H1 (cell line): ENCODE measurements around the gene NUDC. TPM values are rescaled to one million over a fixed set of nuclear protein-coding genes. Genes with fewer than 3 reads are reported as not detected.

Source experiments
- ASH2L ChIP-seq: fragments of 200-600, 300-600 bp; sonication (generic); IDR thresholded peaks from one replicate; pipeline ENCODE4 v1.7.1; 2017; ENCODE audit warnings: low read length
- BCL11A ChIP-seq, 2 experiments: IDR thresholded peaks; one replicate each; pipeline ENCODE4 v1.6.1; 2011; ENCODE audit warnings: low read depth in 2 of 2, low read length in 2 of 2, mild to moderate bottlenecking in 2 of 2
- CBX5 ChIP-seq: fragments of 300-800, 300-1000 bp; sonication (generic); IDR thresholded peaks from 2 replicates; pipeline ENCODE4 v1.7.1; 2016; ENCODE audit warnings: antibody characterized with exemption, low read length, low read depth
- CBX8 ChIP-seq: fragments of 300-800, 300-1000 bp; sonication (generic); IDR thresholded peaks from 2 replicates; pipeline ENCODE4 v1.7.1; 2016; ENCODE audit warnings: low read depth, low read length, borderline replicate concordance
- CHD1 ChIP-seq: IDR thresholded peaks from 2 replicates; pipeline ENCODE4 v1.6.1; 2012; ENCODE audit warnings: low read depth, low read length, improper control_type of control experiment
- FOSL1 ChIP-seq: IDR thresholded peaks from 2 replicates; pipeline ENCODE4 v1.6.1; 2011; ENCODE audit warnings: mild to moderate bottlenecking, low read depth, low read length, moderate library complexity; ENCODE audit not compliant: insufficient read depth
- HDAC6 ChIP-seq: IDR thresholded peaks from one replicate; pipeline ENCODE4 v1.7.1; 2012; ENCODE audit warnings: low read depth, mild to moderate bottlenecking, inconsistent platforms, low read length, moderate library complexity
- KDM4A ChIP-seq: IDR thresholded peaks from one replicate; pipeline ENCODE4 v1.7.1; 2012; ENCODE audit warnings: low read depth, mild to moderate bottlenecking, moderate library complexity, low read length, inconsistent platforms; ENCODE audit not compliant: severe bottlenecking
- MAFK ChIP-seq: IDR thresholded peaks from 2 replicates; pipeline ENCODE4 v1.6.1; 2012; ENCODE audit warnings: low read depth, mild to moderate bottlenecking, improper control_type of control experiment, low read length
- NANOG ChIP-seq: IDR thresholded peaks from 2 replicates; pipeline ENCODE4 v1.6.1; 2011; ENCODE audit warnings: low read length, low read depth, mild to moderate bottlenecking, inconsistent platforms; ENCODE audit not compliant: insufficient read depth, poor library complexity, severe bottlenecking
- PHF8 ChIP-seq: fragments of 200-600 bp; sonication (generic); conservative IDR thresholded peaks from 2 replicates; pipeline ENCODE4 v1.7.1; 2012; ENCODE audit warnings: low read depth, mild to moderate bottlenecking, inconsistent platforms, low read length, moderate library complexity
- POLR2AphosphoS5 ChIP-seq: IDR thresholded peaks from 2 replicates; pipeline ENCODE4 v1.6.1; 2011; ENCODE audit warnings: low read depth, low read length
- POU5F1 ChIP-seq: IDR thresholded peaks from 2 replicates; pipeline ENCODE4 v1.6.1; 2011; ENCODE audit warnings: low read depth, mild to moderate bottlenecking, low read length, moderate library complexity
- SIX5 ChIP-seq: IDR thresholded peaks from 2 replicates; pipeline ENCODE4 v1.6.1; 2011; ENCODE audit warnings: mild to moderate bottlenecking, low read depth, low read length
- TAF7 ChIP-seq: optimal IDR thresholded peaks from 2 replicates; pipeline ENCODE3; 2011; ENCODE audit warnings: low read depth, mild to moderate bottlenecking, inconsistent platforms, low read length, moderate library complexity, borderline replicate concordance
- polyA plus RNA-seq, 7 experiments: library from polyadenylated mRNA; depleted of rRNA in 3 of 7; stranded (reverse) in 5 of 7; unstranded in 2 of 7; fragments of >200 nt in 5 of 7; fragments of 200-250 nt in 2 of 7; gene quantifications; 1 replicate in 5 of 7; 2 replicates in 1 of 7; 4 replicates in 1 of 7; pipeline versions ENCODE4 v1.2.1 to v1.2.3, GENCODE V29; 2011 to 2013; ENCODE audit warnings: missing spikeins in 2 of 7, mixed read lengths in 2 of 7
- total RNA-seq: library from RNA; stranded (reverse); fragmentation: NEBNext Ultra II Directional; extraction: Animal tissue kit (Norgen Biotek cat#: 25700); gene quantifications from 2 replicates; pipeline ENCODE4 v1.2.1, GENCODE V29; 2021
- TF ChIP-seq, protein P1 (sequence below): IDR thresholded peaks from 2 replicates; pipeline ENCODE4 v1.6.1; 2012; ENCODE audit warnings: low read length, inconsistent platforms
- TF ChIP-seq, protein P2 (sequence below): IDR thresholded peaks from 2 replicates; pipeline ENCODE4 v1.6.1; 2012; ENCODE audit warnings: inconsistent platforms
- TF ChIP-seq, protein P3 (sequence below), 3 experiments: IDR thresholded peaks; 1 replicate in 2 of 3; 2 replicates in 1 of 3; pipeline versions ENCODE4 v1.5.1 to v1.6.1; 2011; ENCODE audit warnings: low read length in 3 of 3, mild to moderate bottlenecking in 3 of 3, inconsistent platforms in 2 of 3, low read depth in 1 of 3, moderate library complexity in 1 of 3; ENCODE audit not compliant: insufficient read depth in 1 of 3; ENCODE audit errors: control extremely low read depth in 1 of 3

The NUDC gene
- total and polyA plus RNA-seq, 2 of the 8 experiments (the other 6 are each of a cell fraction or from before 2014, with no cell fraction given): 43.2 to 131 TPM

DNA sequence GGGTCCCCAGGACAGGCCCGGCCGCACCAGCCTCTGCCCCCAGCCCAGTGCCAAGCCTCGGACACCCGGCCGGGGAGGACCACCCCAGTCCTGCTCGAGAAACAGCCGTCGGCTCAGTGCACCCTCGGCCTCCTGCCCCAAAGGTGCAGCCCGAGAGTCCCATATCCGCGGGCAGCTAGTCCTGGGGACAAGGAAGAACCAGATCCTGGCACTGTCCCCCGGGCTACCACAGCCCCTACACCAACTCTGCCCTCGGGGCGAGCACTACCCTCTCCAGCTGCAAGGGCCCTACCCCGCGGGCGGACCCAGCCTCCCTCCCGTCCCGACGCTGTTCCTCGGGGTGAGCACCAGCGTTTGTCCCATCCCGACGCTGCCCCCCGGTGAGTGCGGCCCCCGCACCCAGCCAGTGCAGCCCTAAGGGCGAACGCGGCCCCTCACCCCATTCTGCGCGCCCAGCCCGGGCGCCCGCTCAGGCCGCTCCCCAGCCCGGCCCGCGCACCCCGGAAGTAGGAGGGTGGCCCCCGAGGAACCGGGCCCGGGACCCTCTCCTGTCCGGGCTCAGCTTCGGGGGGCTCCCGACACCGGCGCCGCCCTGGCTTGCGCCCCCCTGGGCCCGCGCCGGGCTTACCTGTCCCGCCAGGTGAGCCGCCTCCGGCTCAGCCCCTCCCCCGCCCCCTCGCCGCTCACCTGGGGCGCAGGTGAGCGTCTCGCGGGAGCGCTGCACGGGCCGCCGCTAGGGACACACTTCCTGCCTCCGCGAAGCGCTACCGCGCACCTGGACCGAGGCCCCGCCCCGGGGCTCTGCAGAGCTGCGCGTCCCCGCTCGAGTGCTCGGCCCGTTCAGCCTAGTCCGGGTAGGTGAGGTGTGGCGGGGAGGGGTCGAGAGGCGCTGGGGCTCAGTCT is 38.4 kb downstream of the NUDC start, which contains the start of gene KDF1 (continued):
- TF ChIP-seq, protein P1, sequence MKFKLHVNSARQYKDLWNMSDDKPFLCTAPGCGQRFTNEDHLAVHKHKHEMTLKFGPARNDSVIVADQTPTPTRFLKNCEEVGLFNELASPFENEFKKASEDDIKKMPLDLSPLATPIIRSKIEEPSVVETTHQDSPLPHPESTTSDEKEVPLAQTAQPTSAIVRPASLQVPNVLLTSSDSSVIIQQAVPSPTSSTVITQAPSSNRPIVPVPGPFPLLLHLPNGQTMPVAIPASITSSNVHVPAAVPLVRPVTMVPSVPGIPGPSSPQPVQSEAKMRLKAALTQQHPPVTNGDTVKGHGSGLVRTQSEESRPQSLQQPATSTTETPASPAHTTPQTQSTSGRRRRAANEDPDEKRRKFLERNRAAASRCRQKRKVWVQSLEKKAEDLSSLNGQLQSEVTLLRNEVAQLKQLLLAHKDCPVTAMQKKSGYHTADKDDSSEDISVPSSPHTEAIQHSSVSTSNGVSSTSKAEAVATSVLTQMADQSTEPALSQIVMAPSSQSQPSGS: no peak
- peak; percentile 91 for TF ChIP-seq PHF8
- no peak for TF ChIP-seq MAFK
- TF ChIP-seq, protein P2, sequence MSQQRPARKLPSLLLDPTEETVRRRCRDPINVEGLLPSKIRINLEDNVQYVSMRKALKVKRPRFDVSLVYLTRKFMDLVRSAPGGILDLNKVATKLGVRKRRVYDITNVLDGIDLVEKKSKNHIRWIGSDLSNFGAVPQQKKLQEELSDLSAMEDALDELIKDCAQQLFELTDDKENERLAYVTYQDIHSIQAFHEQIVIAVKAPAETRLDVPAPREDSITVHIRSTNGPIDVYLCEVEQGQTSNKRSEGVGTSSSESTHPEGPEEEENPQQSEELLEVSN: no peak
- TF ChIP-seq ASH2L: peak; percentile 73
- no peak for TF ChIP-seq NANOG
- TF ChIP-seq POLR2AphosphoS5: peak; percentile 55; the same call in 1 of the 2 replicates
- TF ChIP-seq SIX5: no peak
- TF ChIP-seq BCL11A (IDR thresholded peaks at IDR 0.05; ENCODE audit: low read depth in 2 of 2, low read length in 2 of 2): no peak
- TF ChIP-seq KDM4A: peak; percentile 79
- TF ChIP-seq POU5F1: no peak
- TF ChIP-seq, protein P3, sequence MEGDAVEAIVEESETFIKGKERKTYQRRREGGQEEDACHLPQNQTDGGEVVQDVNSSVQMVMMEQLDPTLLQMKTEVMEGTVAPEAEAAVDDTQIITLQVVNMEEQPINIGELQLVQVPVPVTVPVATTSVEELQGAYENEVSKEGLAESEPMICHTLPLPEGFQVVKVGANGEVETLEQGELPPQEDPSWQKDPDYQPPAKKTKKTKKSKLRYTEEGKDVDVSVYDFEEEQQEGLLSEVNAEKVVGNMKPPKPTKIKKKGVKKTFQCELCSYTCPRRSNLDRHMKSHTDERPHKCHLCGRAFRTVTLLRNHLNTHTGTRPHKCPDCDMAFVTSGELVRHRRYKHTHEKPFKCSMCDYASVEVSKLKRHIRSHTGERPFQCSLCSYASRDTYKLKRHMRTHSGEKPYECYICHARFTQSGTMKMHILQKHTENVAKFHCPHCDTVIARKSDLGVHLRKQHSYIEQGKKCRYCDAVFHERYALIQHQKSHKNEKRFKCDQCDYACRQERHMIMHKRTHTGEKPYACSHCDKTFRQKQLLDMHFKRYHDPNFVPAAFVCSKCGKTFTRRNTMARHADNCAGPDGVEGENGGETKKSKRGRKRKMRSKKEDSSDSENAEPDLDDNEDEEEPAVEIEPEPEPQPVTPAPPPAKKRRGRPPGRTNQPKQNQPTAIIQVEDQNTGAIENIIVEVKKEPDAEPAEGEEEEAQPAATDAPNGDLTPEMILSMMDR (IDR thresholded peaks at IDR 0.05; ENCODE audit: control extremely low read depth in 1 of 3, insufficient read depth in 1 of 3, low read depth in 1 of 3, low read length in 3 of 3): peak; percentile 15 to 34 (median 26); a peak in 2 of 4 replicates
- no peak for TF ChIP-seq CBX5
- peak; percentile 14 for TF ChIP-seq TAF7
- no peak for TF ChIP-seq HDAC6
- no peak for TF ChIP-seq CBX8
- no peak for TF ChIP-seq FOSL1
- no peak for TF ChIP-seq CHD1
